HG02885 (cell line): Measurements from ENCODE around the gene KCNT1.

Source experiments
- ATAC-seq: cut with Tn5 transposase; IDR thresholded peaks from one replicate; pipeline ENCODE4 v1.9.1; 2021; ENCODE audit warnings: mild to moderate bottlenecking; ENCODE audit not compliant: unreplicated experiment, poor library complexity

The KCNT1 gene

GRCh38 chr9:135743546-135744332 lies 41.8 kb downstream of the KCNT1 start:
- no peak for ATAC-seq

DNA sequence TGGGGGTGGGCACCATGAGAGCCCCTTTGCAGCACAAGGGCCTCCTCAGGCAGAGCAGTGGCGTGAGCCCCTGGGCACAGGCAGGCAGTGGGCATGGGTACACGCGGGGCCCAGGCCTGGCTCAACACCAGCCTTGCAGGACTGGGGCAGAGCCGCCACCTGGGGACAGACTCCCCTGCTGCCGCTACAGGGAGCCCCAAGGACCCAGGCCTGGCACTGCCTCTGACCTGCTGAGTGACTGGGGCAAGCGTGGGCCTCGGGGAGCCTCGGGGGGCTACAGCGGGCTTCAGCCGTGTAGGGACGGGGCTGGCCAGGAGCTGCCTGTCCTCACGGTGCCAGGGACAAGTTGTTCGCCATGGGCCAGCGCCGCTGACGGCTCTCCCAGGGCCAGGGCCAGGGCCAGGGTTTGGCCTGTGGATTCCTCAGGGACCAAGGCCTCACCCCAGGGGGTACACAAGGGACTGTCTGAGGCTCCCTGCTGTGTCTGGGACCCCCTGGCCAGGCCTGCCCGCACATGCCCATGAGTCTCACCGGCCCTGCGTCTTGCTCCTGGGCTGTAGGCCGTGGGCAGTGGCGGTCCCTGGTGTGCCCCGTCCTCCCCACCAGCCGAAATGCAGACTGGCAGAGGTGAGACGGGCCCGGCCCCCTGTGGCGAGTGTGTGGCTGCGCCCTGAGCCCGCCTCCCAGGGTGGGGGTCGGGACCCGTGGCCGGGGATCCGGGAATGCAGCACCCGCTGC lies 42.5 kb downstream of the KCNT1 start:
- ATAC-seq = no peak

GRCh38 chr9:135745189-135745588 lies 43.2 kb downstream of the KCNT1 start:
- no peak for ATAC-seq

DNA sequence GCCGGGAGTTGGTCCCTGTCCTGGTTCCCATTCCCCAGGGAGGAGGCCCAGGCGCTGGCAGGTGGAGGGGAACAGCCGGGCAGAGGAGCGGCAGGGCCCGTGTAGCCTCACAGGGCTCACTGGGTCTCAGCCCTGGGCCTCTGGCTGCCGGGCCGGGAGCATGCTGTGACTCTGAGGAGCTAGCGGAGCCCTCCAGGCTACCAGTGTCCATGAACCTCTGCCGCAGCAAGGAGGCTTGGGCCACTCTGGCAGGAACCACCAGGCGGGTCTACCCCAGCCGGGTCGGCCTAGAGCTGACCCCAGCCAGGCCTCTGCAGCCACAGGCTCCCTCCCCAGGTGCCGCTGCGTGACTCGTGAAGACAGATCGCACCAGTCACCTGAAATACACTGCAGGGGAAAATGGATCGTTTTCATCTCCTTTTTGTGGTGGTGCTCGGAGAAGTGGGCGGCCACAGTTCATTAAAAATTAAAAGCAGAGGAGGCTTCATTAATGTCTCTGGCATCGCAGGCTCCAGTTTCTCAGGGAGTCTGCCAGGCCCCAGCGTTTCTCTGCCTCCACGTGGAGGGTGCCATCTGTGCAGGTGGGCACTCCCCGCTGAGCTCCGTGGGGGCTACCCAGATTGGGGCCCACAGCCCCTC lies 43.8 kb downstream of the KCNT1 start:
- ATAC-seq = no peak

GRCh38 chr9:135746565-135746964 lies 44.6 kb downstream of the KCNT1 start:
- ATAC-seq = no peak

DNA sequence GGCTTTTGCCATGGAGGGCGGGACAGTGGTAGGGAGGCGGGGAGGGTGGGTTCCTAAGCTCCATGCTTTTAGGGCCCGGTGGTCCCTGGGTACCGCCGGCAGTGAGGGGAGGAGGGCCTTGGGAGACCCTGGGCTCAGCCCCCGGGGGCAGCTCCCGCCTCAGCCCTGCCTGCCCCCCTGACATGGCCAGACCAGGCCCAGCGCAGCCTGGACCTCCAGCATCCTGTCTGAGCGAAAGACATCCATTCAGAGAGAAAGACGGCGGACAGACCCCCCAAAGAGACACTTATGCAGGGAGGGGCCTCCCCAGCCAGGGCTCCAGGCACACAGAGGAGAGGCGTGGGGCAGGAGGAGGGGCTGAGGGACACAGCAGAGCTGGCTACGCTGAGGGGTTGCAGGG lies 45.3 kb downstream of the KCNT1 start:
- ATAC-seq = no peak

DNA sequence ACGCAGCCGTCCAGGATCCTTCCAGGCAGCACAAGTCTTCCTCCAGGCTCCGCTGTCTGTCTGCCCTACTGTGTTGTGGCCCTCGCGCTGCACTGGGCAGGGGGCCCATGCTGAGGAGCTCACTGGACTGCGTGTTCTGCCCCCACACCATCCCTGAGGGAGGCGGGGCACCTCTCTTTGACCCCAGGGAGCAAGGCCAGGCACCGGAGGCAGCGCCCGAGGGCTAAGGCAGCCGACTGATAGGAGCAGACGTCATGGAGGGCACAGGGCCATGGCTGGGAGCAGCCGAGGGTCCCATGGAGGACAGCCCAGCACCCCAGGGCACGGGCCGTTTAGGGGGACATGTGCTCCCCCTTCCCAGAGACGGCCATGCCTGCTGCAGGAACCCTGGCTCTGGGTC lies 46.7 kb downstream of the KCNT1 start:
- no peak for ATAC-seq

DNA sequence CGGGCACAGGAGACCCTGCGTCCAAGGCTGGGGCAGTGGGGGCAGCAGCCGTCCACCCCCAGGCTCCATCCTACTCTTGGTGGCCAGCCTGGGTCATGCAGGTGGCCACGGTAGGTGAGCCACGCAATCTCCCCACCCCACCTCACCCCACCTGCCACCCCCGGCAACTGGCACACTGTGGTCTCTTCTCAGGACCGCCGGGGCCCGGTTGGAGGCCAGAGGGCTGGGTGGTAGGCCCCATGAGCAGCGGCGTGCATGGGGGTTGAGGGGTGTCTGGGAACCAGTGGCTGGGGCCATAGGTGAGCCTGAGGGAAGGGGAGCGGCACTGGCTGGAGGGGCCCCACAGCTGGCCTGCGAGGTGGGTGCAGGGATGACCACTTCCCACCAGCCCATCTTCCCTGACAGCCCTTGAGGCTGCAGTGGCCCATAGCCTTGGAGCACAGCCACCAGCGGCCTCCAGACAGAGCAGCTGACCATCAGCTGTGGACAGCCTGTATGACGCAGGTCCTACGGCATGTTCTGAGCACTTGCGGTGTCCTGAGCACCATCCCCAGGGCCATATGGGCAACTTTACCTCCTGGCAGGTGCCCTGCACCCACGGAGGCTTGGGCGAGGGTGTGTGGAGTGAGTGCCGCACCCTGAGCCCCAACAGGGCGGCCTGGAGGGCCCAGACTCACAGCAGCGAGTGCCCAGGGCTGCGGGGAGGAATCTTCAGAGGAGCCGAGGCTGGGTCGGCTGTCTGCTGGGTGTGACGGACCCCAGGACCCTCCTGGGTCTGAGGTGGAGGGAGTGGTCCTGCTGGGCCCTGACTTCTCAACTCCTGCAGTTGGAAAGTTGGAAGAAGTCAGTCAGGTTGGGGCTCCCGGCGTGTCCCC lies 47.4 kb downstream of the KCNT1 start:
- no peak for ATAC-seq

DNA sequence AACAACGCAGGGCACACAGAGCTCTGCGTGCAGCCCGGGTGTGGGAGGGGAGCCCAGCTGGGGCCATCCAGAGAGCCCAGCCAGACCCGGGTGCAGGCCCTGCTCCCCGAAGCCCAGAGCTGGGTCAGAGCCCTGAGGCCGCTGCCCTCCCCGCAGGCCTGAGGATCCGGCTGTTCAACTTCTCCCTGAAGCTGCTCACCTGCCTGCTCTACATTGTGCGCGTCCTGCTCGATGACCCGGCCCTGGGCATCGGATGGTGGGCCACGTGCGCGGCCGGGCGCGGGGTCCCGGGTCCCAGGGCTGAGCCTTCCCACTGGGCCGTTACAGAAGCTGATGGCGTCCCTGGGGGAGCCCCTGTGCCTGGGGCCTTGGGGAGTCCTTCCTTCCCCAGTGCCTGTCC lies 48.8 kb downstream of the KCNT1 start:
- ATAC-seq = no peak

- ATAC-seq = no peak
Observed at GRCh38 chr9:135751501-135751900, 49.5 kb downstream of the KCNT1 start.

DNA sequence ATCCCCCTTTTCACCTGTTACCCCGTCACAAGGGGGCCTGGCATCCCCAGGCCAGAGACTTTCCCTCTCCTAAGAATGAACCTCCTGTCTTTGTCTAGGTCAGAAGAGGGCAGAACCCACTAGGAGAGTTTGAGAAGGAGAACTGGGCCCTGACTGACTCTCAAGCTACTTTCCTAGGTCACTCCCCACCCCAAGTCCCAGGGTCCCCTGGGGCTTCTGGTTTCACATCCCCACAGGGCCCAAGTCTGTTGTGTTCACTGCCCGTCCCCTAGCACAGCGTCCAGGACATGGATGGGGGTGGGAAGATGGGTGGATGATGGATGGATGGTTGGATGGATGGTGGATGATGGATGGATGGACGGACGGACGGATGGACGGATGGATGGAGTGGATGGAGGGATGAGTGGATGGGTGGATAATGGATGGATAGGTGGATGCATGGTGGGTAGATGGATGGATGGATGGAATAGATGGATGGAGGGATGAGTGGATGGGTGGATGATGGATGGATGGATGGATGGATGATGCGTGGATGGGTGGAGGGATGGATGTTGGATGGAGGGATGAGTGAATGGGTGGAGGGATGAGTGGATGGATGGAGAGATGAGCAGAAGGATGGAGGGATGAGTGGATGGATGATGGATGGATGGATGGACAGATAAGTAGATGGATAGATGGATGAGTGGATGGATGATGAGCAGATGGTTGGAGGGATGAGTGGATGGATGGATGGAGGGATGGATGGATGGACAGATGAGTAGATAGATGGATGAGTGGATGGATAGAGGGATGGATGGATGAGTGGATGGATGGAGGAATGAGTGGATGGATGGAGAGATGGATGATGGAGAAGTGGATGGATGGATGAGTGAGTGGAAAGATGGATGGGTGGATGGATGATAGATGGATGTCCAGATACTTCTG lies 50.6 kb downstream of the KCNT1 start:
- ATAC-seq = no peak

- ATAC-seq = no peak
Observed at GRCh38 chr9:135753391-135754105, 51.6 kb downstream of the KCNT1 start.

- ATAC-seq = no peak
Observed at GRCh38 chr9:135756576-135756975, 54.6 kb downstream of the KCNT1 start.

DNA sequence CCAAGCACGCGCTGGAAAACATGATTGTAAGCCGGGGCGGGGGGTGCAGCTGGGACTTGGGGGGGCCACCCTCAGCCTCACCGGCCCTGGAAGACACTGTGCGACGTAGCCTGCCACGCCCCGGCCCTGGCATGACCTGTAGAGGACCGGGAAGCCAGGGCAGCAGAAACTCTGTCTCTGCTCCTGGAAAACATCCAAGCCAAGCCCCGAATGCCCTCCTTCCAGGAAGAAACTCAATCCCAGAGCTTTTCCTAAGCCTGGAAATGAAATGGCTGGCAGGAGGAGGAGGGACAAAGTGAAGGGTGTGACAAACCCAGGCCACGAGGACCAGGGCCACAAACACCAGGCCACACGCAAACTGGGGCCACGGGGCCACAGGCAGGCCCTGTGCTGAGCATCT lies 55.4 kb downstream of the KCNT1 start:
- ATAC-seq = no peak

DNA sequence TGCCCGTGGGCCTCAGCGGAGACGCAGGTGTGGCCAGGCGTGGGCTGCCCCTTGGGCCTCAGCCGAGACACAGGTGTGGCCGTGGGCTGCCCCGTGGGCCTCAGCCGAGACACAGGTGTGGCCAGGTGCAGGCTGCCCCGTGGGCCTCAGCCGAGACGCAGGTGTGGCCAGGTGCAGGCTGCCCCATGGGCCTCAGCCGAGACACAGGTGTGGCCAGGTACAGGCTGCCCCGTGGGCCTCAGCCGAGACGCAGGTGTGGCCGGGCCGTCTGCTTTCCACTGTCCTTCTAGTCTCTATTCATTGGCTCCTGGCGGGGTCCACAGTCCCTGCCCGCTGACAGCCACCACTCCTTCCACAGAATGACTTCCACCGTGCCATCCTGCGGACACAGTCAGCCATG lies 56.1 kb downstream of the KCNT1 start:
- ATAC-seq = no peak

- ATAC-seq = no peak
Observed at GRCh38 chr9:135758870-135759269, 56.9 kb downstream of the KCNT1 start.

DNA sequence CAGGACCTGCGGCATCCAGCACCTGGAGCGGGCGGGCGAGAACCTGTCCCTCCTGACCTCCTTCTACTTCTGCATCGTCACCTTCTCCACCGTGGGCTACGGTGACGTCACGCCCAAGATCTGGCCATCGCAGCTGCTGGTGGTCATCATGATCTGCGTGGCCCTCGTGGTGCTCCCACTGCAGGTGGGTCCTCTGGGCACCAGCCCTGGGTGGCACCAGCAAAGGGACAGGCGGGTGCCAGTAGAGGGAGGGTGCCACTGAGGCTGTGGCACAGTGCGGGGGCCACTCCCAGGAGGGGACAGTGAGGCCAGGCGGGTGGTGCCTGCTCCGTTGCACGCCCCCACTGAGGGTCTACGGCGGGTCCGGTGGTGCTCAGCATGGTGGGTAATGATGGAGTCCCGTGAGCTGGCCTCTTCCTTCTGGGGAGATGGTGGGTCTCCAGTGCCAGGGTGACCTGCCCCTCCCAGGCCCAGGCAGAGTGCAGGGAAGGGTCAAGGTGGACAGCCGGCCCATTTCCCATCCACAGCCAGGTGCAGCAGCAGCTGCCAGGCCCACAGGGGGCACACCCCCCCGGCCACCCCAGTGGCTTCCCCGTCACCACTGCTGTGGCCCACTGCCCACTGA lies 57.8 kb downstream of the KCNT1 start:
- ATAC-seq = no peak

GRCh38 chr9:135760465-135760864 lies 58.5 kb downstream of the KCNT1 start:
- ATAC-seq = no peak
